ENCODE measurements around the gene SLC26A9.

SLC26A9 gene

DNA sequence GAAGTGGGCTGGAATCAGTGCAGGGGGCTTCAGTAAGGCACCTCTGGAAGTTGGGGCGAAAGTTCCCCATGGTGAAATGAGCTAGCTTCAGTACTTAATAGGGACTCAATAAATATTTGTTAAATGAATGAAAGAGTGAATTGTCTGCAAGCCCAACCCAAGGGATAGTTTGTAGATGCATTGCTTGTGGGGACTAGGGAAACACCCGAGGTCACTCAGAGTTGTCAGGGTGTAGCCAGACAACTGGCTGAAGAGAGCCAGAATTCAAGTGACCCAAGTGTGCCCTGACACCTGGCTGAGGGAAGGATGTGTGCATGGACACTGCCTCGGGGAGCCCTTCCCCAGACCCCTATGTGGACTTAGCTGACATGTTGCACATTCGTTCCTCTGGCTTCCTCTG is 1.3 kb upstream of the SLC26A9 start:
- TF ChIP-seq EZH2phosphoT487 (IDR thresholded peaks at IDR 0.05; ENCODE audit: low read length) (no peak), CTCF (IDR thresholded peaks at IDR 0.05; ENCODE audit: low read length) (no peak), EZH2 (optimal IDR thresholded peaks at IDR 0.05; ENCODE audit: low read depth, low read length) (no peak)
- no peaks in the 10 kb centered on the region for H3K9me3 ChIP-seq (replicated peaks; ENCODE audit: insufficient read depth, low read length)
- no peak overlapping the region for H2AFZ ChIP-seq (ENCODE audit: low read length)
- H4K20me1 ChIP-seq (ENCODE audit: insufficient read depth, low read length): no peaks in the 10 kb centered on the region
- H3K4me2 ChIP-seq (ENCODE audit: low read depth, low read length): no peak overlapping the region
- no peaks in the 10 kb centered on the region for H3K79me2 ChIP-seq (ENCODE audit: low read length)
- H3K9me2 ChIP-seq (replicated peaks; ENCODE audit: insufficient read depth, low read length): no peaks in the 10 kb centered on the region
- H3K4me3 ChIP-seq (ENCODE audit: low read length): no peak overlapping the region
- no peak for DNase-seq
- H3K36me3 ChIP-seq (replicated peaks; ENCODE audit: insufficient read depth, low read length): no peaks in the 10 kb centered on the region
- no peak overlapping the region for H3K27ac ChIP-seq (ENCODE audit: low read length)
- peaks cover 43% of the 10 kb centered on the region for H3K27me3 ChIP-seq (replicated peaks; ENCODE audit: insufficient read depth, low read length)
- no peaks in the 10 kb centered on the region for H3F3A ChIP-seq (ENCODE audit: insufficient read depth, low read length)
- H3K4me1 ChIP-seq (ENCODE audit: low read length): no peaks in the 10 kb centered on the region
- no peak overlapping the region for H3K9ac ChIP-seq (ENCODE audit: low read length)

- H3K4me3 ChIP-seq (ENCODE audit: low read length): no peak overlapping the region
- DNase-seq: no peak
- H3K27me3 ChIP-seq (replicated peaks; ENCODE audit: insufficient read depth, low read length): peaks cover 47% of the 10 kb centered on the region
- H3K4me1 ChIP-seq (ENCODE audit: low read length): no peaks in the 10 kb centered on the region
- no peak overlapping the region for H3K4me2 ChIP-seq (ENCODE audit: low read depth, low read length)
- H2AFZ ChIP-seq (ENCODE audit: low read length): no peak overlapping the region
- H3K9me3 ChIP-seq (replicated peaks; ENCODE audit: insufficient read depth, low read length): no peaks in the 10 kb centered on the region
- no peaks in the 10 kb centered on the region for H3K36me3 ChIP-seq (replicated peaks; ENCODE audit: insufficient read depth, low read length)
- no peak overlapping the region for H3K27ac ChIP-seq (ENCODE audit: low read length)
- H3K9me2 ChIP-seq (replicated peaks; ENCODE audit: insufficient read depth, low read length): no peaks in the 10 kb centered on the region
- no peaks in the 10 kb centered on the region for H3K79me2 ChIP-seq (ENCODE audit: low read length)
- H4K20me1 ChIP-seq (ENCODE audit: insufficient read depth, low read length): no peaks in the 10 kb centered on the region
- no peaks in the 10 kb centered on the region for H3F3A ChIP-seq (ENCODE audit: insufficient read depth, low read length)
- TF ChIP-seq EZH2phosphoT487 (IDR thresholded peaks at IDR 0.05; ENCODE audit: low read length) (no peak), CTCF (IDR thresholded peaks at IDR 0.05; ENCODE audit: low read length) (no peak), EZH2 (optimal IDR thresholded peaks at IDR 0.05; ENCODE audit: low read depth, low read length) (no peak)
- no peak overlapping the region for H3K9ac ChIP-seq (ENCODE audit: low read length)
These were observed 561 bp downstream of the SLC26A9 start for GRCh38 chr1:205942631-205943159.

- Histone ChIP-seq H3K79me2 (ENCODE audit: low read length) (no peaks in the 10 kb centered on the region), H3F3A (ENCODE audit: insufficient read depth, low read length) (no peaks in the 10 kb centered on the region), H3K4me2 (ENCODE audit: low read depth, low read length) (no peak overlapping the region), H3K4me1 (ENCODE audit: low read length) (no peaks in the 10 kb centered on the region), H4K20me1 (ENCODE audit: insufficient read depth, low read length) (no peaks in the 10 kb centered on the region), H3K9ac (ENCODE audit: low read length) (no peak overlapping the region), H3K9me2 (replicated peaks; ENCODE audit: insufficient read depth, low read length) (no peaks in the 10 kb centered on the region), H3K4me3 (ENCODE audit: low read length) (no peak overlapping the region), H3K27me3 (replicated peaks; ENCODE audit: insufficient read depth, low read length) (peaks cover 36% of the 10 kb centered on the region), H3K9me3 (replicated peaks; ENCODE audit: insufficient read depth, low read length) (no peaks in the 10 kb centered on the region), H3K36me3 (replicated peaks; ENCODE audit: insufficient read depth, low read length) (no peaks in the 10 kb centered on the region), H2AFZ (ENCODE audit: low read length) (no peak overlapping the region), H3K27ac (ENCODE audit: low read length) (no peak overlapping the region)
- TF ChIP-seq CTCF (IDR thresholded peaks at IDR 0.05; ENCODE audit: low read length) (no peak), EZH2phosphoT487 (IDR thresholded peaks at IDR 0.05; ENCODE audit: low read length) (no peak), EZH2 (optimal IDR thresholded peaks at IDR 0.05; ENCODE audit: low read depth, low read length) (no peak)
- DNase-seq: no peak
These were observed 2.5 kb downstream of the SLC26A9 start for GRCh38 chr1:205940710-205941109.

All from MM.1S (cell line).